GM12801 (cell line): ENCODE data around the gene ANXA4.

Source experiments
- TF ChIP-seq, protein P1 (sequence below): IDR thresholded peaks from one replicate; pipeline ENCODE4 v1.5.1; 2011; ENCODE audit warnings: control low read depth; ENCODE audit not compliant: insufficient read length; ENCODE audit errors: extremely low read depth

Gene ANXA4

DNA sequence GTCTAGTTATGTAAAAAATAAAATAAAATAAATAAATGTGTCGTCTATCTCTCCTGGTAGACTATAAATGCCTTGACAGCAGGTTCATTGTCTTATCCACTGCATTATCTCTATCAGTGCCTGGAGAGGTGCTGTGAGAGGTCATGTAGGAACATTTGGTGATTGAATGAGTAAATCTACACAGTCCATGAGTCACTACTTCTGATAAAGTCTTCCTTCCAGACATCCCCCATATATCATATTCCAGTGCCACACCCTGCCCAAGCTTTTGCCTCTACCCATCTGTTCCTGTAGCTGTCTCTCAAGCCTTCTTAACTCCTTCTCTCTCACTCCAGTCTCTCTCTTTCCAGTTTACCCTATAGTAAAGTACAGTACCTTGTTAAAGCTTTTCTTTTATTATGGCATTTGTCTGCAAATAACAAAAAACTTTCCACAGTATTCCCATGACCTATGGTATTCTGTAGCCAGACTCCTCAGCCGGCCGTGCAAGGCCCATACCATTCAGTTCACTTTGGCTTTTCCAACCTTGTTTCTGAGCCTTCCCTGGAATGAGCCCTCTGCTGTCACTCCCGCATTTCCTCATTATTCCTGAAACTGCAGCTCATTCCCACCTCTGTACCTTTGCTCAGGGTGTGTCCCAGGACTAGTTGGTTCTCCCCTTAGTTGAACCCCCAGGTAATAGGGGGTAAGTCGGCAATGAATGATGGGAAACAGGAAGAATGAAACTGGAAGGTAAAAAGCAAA lies 37.5 kb downstream of the ANXA4 start:
- TF ChIP-seq, protein P1, sequence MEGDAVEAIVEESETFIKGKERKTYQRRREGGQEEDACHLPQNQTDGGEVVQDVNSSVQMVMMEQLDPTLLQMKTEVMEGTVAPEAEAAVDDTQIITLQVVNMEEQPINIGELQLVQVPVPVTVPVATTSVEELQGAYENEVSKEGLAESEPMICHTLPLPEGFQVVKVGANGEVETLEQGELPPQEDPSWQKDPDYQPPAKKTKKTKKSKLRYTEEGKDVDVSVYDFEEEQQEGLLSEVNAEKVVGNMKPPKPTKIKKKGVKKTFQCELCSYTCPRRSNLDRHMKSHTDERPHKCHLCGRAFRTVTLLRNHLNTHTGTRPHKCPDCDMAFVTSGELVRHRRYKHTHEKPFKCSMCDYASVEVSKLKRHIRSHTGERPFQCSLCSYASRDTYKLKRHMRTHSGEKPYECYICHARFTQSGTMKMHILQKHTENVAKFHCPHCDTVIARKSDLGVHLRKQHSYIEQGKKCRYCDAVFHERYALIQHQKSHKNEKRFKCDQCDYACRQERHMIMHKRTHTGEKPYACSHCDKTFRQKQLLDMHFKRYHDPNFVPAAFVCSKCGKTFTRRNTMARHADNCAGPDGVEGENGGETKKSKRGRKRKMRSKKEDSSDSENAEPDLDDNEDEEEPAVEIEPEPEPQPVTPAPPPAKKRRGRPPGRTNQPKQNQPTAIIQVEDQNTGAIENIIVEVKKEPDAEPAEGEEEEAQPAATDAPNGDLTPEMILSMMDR = no peak

GRCh38 chr2:69780921-69781320 lies 39.0 kb downstream of the ANXA4 start:
- TF ChIP-seq, protein P1 = no peak

DNA sequence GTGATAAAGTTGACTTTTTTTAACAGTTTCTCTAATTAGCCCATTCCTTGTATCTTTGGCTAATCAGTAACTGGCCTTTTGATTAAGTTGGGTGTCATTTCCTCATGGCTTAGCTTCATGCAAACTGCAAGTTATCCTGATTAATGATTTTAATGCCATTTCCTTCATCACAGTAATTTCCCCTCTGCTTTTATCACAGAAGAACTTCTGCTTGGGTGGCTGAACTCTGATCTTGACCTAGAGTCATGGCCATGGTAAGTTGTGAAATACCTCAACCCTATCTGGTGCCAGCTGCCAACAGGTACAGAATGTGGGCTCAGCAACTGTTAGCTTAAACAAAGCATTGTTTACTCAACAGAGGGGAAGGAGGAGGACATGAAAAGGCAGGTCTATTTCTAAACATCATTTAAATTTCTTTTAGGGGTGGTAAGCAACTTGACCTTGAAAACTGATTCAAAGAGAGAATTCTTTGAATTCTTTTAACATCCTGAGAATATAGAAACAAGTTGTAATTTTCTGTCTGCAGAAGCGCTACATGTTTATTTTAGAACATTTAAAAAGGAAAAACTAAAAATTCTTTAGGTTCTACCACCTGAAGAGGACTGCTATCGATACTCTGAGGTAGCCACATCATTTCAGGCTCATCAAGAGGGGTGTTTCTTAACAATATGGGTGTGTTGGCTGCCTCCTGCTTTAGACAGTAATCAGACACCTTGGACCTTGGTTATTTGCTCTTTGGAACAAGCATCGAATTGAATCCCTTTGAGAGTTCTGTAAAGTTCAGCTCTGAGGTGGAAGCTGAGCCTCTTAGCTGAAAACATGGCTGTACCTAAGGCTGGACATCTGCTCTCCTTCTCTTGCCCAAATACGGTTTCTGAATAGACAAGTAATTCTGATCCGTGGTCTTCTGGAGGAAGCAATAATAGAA lies 39.7 kb downstream of the ANXA4 start:
- TF ChIP-seq, protein P1 = no peak

- TF ChIP-seq, protein P1 = no peak
These were observed 42.3 kb downstream of the ANXA4 start for GRCh38 chr2:69784228-69784627.

- TF ChIP-seq, protein P1 = no peak
These were observed 43.4 kb downstream of the ANXA4 start for GRCh38 chr2:69785358-69785757.

DNA sequence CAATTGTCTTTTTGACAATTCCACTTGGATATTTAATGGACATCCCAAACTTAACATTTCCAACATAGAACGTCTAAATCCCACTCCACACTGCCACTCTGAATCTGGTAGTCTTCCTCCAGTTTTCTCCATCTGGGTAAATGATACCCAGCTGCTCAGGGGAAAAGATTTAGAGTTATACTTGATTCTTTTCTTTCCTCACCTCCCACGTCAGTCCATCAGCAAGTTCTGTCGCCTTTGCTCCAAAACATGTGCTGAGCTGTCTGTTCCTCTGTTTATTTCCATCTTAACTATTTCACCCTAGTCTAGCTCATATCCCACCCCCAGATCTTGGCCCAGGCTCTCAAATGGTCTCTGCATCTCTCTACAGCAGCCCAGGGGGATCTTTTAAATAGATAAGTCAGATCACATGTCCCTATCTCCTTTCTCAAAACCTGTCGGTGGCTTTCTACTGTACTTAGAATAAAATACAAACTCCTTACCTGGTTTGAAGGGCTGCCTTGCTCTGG lies 44.2 kb downstream of the ANXA4 start:
- TF ChIP-seq, protein P1 = no peak

DNA sequence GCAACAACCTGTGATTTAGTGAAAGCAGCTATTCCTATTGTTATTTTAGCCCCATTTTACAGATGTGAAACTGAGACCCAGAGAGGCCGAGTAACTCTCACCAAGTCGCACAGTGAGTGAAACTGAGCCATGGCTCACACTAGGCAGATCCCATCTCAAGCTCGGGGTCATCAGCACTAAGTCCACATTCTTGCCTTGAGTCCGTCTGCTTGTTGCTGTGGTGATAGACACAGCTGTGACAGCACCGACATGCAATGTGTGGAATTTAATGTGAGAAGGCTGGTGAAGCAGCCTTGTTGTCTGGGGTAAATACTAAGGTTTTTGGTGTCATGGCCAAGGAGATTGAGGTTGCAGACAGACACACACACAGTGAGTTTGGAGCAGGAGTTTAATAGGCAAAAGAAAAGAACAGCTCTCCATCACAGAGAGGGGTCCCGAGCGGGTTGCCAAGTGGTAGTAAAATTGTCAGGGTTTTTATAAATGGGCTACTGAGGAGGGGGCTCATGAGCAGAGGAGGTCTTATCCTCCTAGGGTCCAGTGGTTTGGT lies 47.3 kb downstream of the ANXA4 start:
- TF ChIP-seq, protein P1 = no peak
